ENCODE results near the gene PAPPA2.

The PAPPA2 gene

GRCh38 chr1:176692431-176692830 lies 229.5 kb downstream of the PAPPA2 start:
- Histone ChIP-seq H3K4me2 (ENCODE audit: low read length) (no peak overlapping the region), H3K4me1 (peaks cover 4% of the 10 kb centered on the region), H3K27ac (no peak overlapping the region), H2AFZ (no peak overlapping the region), H3K79me2 (no peaks in the 10 kb centered on the region), H3K9me3 (ENCODE audit: control insufficient read depth, low read length) (no peaks in the 10 kb centered on the region), H3K27me3 (ENCODE audit: control insufficient read depth, insufficient read depth, low read length) (no peaks in the 10 kb centered on the region), H3K36me3 (ENCODE audit: control insufficient read depth, insufficient read depth, low read length) (no peaks in the 10 kb centered on the region), H3K9ac (no peak overlapping the region), H3K4me3 (ENCODE audit: low read depth, low read length) (no peak overlapping the region)
- TF ChIP-seq CTCF (IDR thresholded peaks at IDR 0.05): no peak

GRCh38 chr1:176692988-176693696 lies 230.2 kb downstream of the PAPPA2 start:
- no peaks in the 10 kb centered on the region for H3K9me3 ChIP-seq (ENCODE audit: control insufficient read depth, low read length)
- no peak overlapping the region for H3K9ac ChIP-seq
- H3K79me2 ChIP-seq: no peaks in the 10 kb centered on the region
- no peak overlapping the region for H3K4me3 ChIP-seq (ENCODE audit: low read depth, low read length)
- no peak overlapping the region for H3K27ac ChIP-seq
- no peak overlapping the region for H2AFZ ChIP-seq
- peaks cover 4% of the 10 kb centered on the region for H3K4me1 ChIP-seq
- H3K4me2 ChIP-seq (ENCODE audit: low read length): no peak overlapping the region
- no peaks in the 10 kb centered on the region for H3K36me3 ChIP-seq (ENCODE audit: control insufficient read depth, insufficient read depth, low read length)
- TF ChIP-seq CTCF (IDR thresholded peaks at IDR 0.05): no peak
- H3K27me3 ChIP-seq (ENCODE audit: control insufficient read depth, insufficient read depth, low read length): no peaks in the 10 kb centered on the region

GRCh38 chr1:176693697-176694329 lies 230.8 kb downstream of the PAPPA2 start:
- Histone ChIP-seq H3K36me3 (ENCODE audit: control insufficient read depth, insufficient read depth, low read length) (no peaks in the 10 kb centered on the region), H3K27ac (no peak overlapping the region), H3K4me1 (peaks cover 4% of the 10 kb centered on the region), H3K79me2 (no peaks in the 10 kb centered on the region), H3K4me3 (ENCODE audit: low read depth, low read length) (no peak overlapping the region), H3K27me3 (ENCODE audit: control insufficient read depth, insufficient read depth, low read length) (no peaks in the 10 kb centered on the region), H3K9ac (no peak overlapping the region), H2AFZ (no peak overlapping the region), H3K4me2 (ENCODE audit: low read length) (no peak overlapping the region), H3K9me3 (ENCODE audit: control insufficient read depth, low read length) (no peaks in the 10 kb centered on the region)
- TF ChIP-seq CTCF (IDR thresholded peaks at IDR 0.05): no peak

- Histone ChIP-seq H3K9ac (no peak overlapping the region), H2AFZ (no peak overlapping the region), H3K27ac (no peak overlapping the region), H3K9me3 (ENCODE audit: control insufficient read depth, low read length) (no peaks in the 10 kb centered on the region), H3K4me3 (ENCODE audit: low read depth, low read length) (no peak overlapping the region), H3K4me2 (ENCODE audit: low read length) (no peak overlapping the region), H3K79me2 (no peaks in the 10 kb centered on the region), H3K27me3 (ENCODE audit: control insufficient read depth, insufficient read depth, low read length) (no peaks in the 10 kb centered on the region), H3K4me1 (peaks cover 4% of the 10 kb centered on the region), H3K36me3 (ENCODE audit: control insufficient read depth, insufficient read depth, low read length) (no peaks in the 10 kb centered on the region)
- TF ChIP-seq CTCF (IDR thresholded peaks at IDR 0.05): no peak
Observed at GRCh38 chr1:176694713-176695112, 231.7 kb downstream of the PAPPA2 start.

GRCh38 chr1:176696109-176696508 lies 233.1 kb downstream of the PAPPA2 start:
- no peak overlapping the region for H3K9ac ChIP-seq
- no peak overlapping the region for H2AFZ ChIP-seq
- no peaks in the 10 kb centered on the region for H3K79me2 ChIP-seq
- no peaks in the 10 kb centered on the region for H3K36me3 ChIP-seq (ENCODE audit: control insufficient read depth, insufficient read depth, low read length)
- no peak overlapping the region for H3K4me3 ChIP-seq (ENCODE audit: low read depth, low read length)
- H3K27me3 ChIP-seq (ENCODE audit: control insufficient read depth, insufficient read depth, low read length): no peaks in the 10 kb centered on the region
- no peak for TF ChIP-seq CTCF (IDR thresholded peaks at IDR 0.05)
- H3K4me2 ChIP-seq (ENCODE audit: low read length): no peak overlapping the region
- no peak overlapping the region for H3K27ac ChIP-seq
- peaks cover 4% of the 10 kb centered on the region for H3K4me1 ChIP-seq
- H3K9me3 ChIP-seq (ENCODE audit: control insufficient read depth, low read length): no peaks in the 10 kb centered on the region
